ENCODE results near the gene RBM33. TPM values are rescaled to one million over a fixed set of nuclear protein-coding genes. Genes with fewer than 3 reads are reported as not detected.

Gene RBM33
- total and polyA plus RNA-seq, 2 of the 13 experiments (the other 11 are each of a cell fraction or from before 2014, with no cell fraction given) = 12.4 to 28.9 TPM

DNA sequence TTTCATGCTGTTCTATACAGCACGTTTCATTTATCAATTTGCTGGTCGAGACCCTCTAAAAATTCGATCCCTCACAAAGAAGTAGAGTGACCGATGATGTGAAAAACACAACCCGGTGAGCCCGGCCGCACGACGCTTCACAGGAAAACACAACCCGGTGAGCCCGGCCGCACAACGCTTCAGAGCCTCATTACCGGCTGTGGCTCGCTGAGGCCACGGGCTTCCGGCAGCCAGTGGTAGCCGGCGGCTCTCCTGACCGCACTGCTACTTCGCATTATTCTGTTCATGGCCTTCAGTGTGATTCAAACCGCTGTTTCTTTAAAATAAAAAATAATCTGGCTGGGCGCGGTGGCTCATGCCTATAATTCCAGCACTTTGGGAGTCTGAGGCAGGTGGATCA is 42.3 kb upstream of the RBM33 start (continued):
- TF ChIP-seq FOXC1 (CRISPR knock-in tag; IDR thresholded peaks at IDR 0.05; ENCODE audit: borderline replicate concordance) (no peak), IRF2 (CRISPR knock-in tag; IDR thresholded peaks at IDR 0.05) (no peak), NFE2 (CRISPR knock-in tag; IDR thresholded peaks at IDR 0.05) (no peak), ZBED4 (CRISPR knock-in tag; IDR thresholded peaks at IDR 0.05; ENCODE audit: borderline replicate concordance) (no peak), PTBP1 (IDR thresholded peaks at IDR 0.05; ENCODE audit: low read depth, low read length, poor library complexity, severe bottlenecking) (no peak), CHD4 (IDR thresholded peaks at IDR 0.05; ENCODE audit: borderline replicate concordance, low read length) (no peak), ELF1 (CRISPR knock-in tag; IDR thresholded peaks at IDR 0.05) (no peak), ZNF781 (CRISPR knock-in tag; IDR thresholded peaks at IDR 0.05; ENCODE audit: borderline replicate concordance, not compliant biosample characterization) (no peak), ZKSCAN1 (IDR thresholded peaks at IDR 0.05; ENCODE audit: low read length) (no peak), ZNF101 (CRISPR knock-in tag; IDR thresholded peaks at IDR 0.05; ENCODE audit: borderline replicate concordance, low read depth) (no peak), GFI1 (CRISPR knock-in tag; IDR thresholded peaks at IDR 0.05; ENCODE audit: borderline replicate concordance) (no peak), WIZ (CRISPR knock-in tag; IDR thresholded peaks at IDR 0.05) (no peak), ZHX1 (CRISPR knock-in tag; IDR thresholded peaks at IDR 0.05; ENCODE audit: low read depth) (no peak)
- TF ChIP-seq, protein P1, sequence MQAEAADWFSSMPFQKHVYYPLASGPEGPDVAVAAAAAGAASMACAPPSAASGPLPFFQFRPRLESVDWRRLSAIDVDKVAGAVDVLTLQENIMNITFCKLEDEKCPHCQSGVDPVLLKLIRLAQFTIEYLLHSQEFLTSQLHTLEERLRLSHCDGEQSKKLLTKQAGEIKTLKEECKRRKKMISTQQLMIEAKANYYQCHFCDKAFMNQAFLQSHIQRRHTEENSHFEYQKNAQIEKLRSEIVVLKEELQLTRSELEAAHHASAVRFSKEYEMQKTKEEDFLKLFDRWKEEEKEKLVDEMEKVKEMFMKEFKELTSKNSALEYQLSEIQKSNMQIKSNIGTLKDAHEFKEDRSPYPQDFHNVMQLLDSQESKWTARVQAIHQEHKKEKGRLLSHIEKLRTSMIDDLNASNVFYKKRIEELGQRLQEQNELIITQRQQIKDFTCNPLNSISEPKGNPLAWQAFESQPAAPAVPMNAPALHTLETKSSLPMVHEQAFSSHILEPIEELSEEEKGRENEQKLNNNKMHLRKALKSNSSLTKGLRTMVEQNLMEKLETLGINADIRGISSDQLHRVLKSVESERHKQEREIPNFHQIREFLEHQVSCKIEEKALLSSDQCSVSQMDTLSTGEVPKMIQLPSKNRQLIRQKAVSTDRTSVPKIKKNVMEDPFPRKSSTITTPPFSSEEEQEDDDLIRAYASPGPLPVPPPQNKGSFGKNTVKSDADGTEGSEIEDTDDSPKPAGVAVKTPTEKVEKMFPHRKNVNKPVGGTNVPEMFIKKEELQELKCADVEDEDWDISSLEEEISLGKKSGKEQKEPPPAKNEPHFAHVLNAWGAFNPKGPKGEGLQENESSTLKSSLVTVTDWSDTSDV (CRISPR knock-in tag; IDR thresholded peaks at IDR 0.05) = no peak
